ENCODE results near the gene PARD3B. TPM values are rescaled to one million over a fixed set of nuclear protein-coding genes. Genes with fewer than 3 reads are reported as not detected.
A peak's percentile ranks its signal among the peaks of the same experiment; 100 is the strongest.

Gene PARD3B
- total and polyA plus RNA-seq, 5 donors from 2014 or later, result 0.03 to 0.68 (median 0.08) TPM; not detected in 1

DNA sequence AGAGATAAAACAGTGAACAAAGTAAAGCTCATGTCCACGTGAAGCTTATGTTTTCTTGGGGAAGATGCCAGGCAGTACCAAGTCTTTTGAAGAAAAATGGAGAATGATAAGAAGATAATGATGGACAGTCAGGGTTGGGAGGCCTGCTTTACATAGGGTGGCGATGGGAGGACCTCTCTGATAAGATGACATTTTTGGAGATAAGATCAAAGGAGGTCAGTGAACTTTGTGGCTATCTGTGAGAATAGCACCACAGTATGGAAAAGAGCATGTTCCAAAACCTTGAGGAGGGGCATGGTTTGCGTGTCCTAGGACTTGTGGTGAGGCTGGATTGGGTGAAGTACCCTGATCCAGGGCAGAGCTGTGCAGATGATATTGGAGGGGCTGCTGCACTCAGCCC lies 675.3 kb downstream of the PARD3B start:
- no peaks in the 10 kb centered on the region for H3K27me3 Mint-ChIP-seq
- no peaks in the 10 kb centered on the region for H3K4me1 ChIP-seq (ENCODE audit: control insufficient read depth, insufficient read depth, low read length, poor library complexity, severe bottlenecking)
- ATAC-seq (ENCODE audit: low read depth in 2 of 2), result no peak

DNA sequence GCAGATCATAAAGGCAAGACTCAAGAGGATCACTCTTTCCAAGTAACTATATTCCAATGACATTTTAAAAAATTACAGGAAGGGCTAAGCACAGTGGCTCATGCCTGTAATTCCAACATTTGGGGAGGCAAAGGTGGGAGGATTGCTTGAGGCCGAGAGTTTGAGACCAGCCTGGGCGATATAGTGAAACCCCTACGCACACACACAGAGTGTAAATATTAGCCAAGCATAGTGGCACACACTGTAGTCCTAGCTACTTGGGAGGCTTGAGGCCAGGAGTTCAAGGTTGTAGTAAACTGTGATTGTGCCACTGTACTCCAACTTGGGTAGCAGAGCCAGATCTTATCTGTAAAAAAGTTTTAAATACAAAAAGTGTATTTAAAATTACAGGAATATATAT lies 686.8 kb downstream of the PARD3B start:
- ATAC-seq (ENCODE audit: low read depth in 2 of 2) (no peak), DNase-seq (no peak)
- H3K36me3 Mint-ChIP-seq, result no peaks in the 10 kb centered on the region
- H3K36me3 ChIP-seq (ENCODE audit: control insufficient read depth, insufficient read depth, low read length), result no peaks in the 10 kb centered on the region
- H3K27ac Mint-ChIP-seq, result no peak overlapping the region
- peaks cover 0 to 2% of the 10 kb centered on the region in 2 experiments for H3K9me3 ChIP-seq (ENCODE audit: control insufficient read depth in 2 of 2, low read length in 2 of 2)
- no peak overlapping the region for H3K4me3 ChIP-seq (ENCODE audit: low read depth, low read length)
- H3K9me3 Mint-ChIP-seq, result peaks cover 0 to 6% (median 0%) of the 10 kb centered on the region in 7 donors
- H3K27me3 ChIP-seq (ENCODE audit: control insufficient read depth, insufficient read depth, low read length), result no peaks in the 10 kb centered on the region
- no peak overlapping the region for H3K4me3 Mint-ChIP-seq
- no peaks in the 10 kb centered on the region for H3K4me1 ChIP-seq (ENCODE audit: control insufficient read depth, insufficient read depth, low read length, poor library complexity, severe bottlenecking)
- H3K27me3 Mint-ChIP-seq, result no peaks in the 10 kb centered on the region
- no peaks in the 10 kb centered on the region for H3K4me1 Mint-ChIP-seq
- no peak overlapping the region for H3K27ac ChIP-seq (ENCODE audit: insufficient read depth, low read length, poor library complexity, severe bottlenecking)

More for the DNA sequence above, 675.3 kb downstream of the PARD3B start:
- H3K27ac ChIP-seq (ENCODE audit: insufficient read depth, low read length, poor library complexity, severe bottlenecking), result no peak overlapping the region
- peaks cover 0 to 3% (median 0%) of the 10 kb centered on the region in 7 donors for H3K9me3 Mint-ChIP-seq
- no peak overlapping the region for H3K4me3 ChIP-seq (ENCODE audit: low read depth, low read length)
- H3K36me3 ChIP-seq (ENCODE audit: control insufficient read depth, insufficient read depth, low read length), result no peaks in the 10 kb centered on the region
- peak overlapping the region in 2 of 3 donors; percentile 1 for H3K27ac Mint-ChIP-seq
- no peak for DNase-seq
- H3K4me1 Mint-ChIP-seq, result peaks cover 0 to 2% (median 0%) of the 10 kb centered on the region in 4 donors
- no peaks in the 10 kb centered on the region for H3K36me3 Mint-ChIP-seq
- H3K9me3 ChIP-seq (ENCODE audit: control insufficient read depth in 2 of 2, low read length in 2 of 2), result no peaks in the 10 kb centered on the region
- no peaks in the 10 kb centered on the region for H3K27me3 ChIP-seq (ENCODE audit: control insufficient read depth, insufficient read depth, low read length)
- no peak overlapping the region for H3K4me3 Mint-ChIP-seq

DNA sequence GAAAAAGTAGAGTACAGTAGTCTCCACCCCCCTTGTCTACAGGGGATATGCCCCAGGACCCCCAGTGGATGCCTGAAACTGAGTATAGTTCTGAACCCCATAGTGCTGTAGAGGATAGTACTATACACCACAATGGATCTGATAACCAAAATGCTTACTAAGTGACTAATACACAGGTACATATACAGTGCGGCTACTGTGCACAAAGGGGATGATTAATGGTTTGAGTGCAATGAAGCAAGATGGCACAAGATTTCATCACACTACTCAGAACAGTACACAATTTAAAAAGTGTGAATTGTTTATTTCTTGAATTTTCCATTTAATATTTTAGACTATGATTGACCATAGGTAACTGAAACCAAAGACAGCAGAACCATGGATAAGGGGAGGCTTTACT lies 690.2 kb downstream of the PARD3B start:
- H3K9me3 Mint-ChIP-seq, result peaks cover 0 to 6% (median 0%) of the 10 kb centered on the region in 7 donors
- H3K27ac Mint-ChIP-seq, result no peak overlapping the region
- Histone ChIP-seq H3K36me3 (ENCODE audit: control insufficient read depth, insufficient read depth, low read length) (no peaks in the 10 kb centered on the region), H3K4me3 (ENCODE audit: low read depth, low read length) (no peak overlapping the region), H3K9me3 (ENCODE audit: control insufficient read depth in 2 of 2, low read length in 2 of 2) (no peaks in the 10 kb centered on the region), H3K27me3 (ENCODE audit: control insufficient read depth, insufficient read depth, low read length) (no peaks in the 10 kb centered on the region), H3K27ac (ENCODE audit: insufficient read depth, low read length, poor library complexity, severe bottlenecking) (no peak overlapping the region), H3K4me1 (ENCODE audit: control insufficient read depth, insufficient read depth, low read length, poor library complexity, severe bottlenecking) (no peaks in the 10 kb centered on the region)
- no peaks in the 10 kb centered on the region for H3K4me1 Mint-ChIP-seq
- no peaks in the 10 kb centered on the region for H3K36me3 Mint-ChIP-seq
- DNase-seq (no peak), ATAC-seq (ENCODE audit: low read depth in 2 of 2) (no peak)
- H3K27me3 Mint-ChIP-seq, result no peaks in the 10 kb centered on the region
- H3K4me3 Mint-ChIP-seq, result no peak overlapping the region

DNA sequence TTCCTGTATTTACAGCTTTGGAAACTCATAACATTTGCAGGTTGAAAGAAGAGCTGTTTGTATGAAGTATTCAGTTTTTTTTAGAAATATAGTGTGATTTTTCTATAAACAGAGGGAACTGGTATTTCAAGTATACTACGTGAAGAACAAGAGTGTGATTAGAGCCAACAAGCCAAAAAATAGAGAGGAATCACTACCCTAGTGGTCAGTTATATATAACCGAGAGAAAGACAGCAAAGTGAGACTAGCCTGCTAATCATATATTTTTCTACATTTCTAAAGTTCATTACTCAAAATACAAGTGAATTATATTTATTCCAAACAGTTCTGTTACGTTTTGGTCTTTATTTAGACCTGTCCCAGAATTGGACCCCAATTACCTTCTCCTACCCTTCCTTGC lies 692.2 kb downstream of the PARD3B start:
- no peak overlapping the region for H3K4me3 ChIP-seq (ENCODE audit: low read depth, low read length)
- H3K36me3 Mint-ChIP-seq, result no peaks in the 10 kb centered on the region
- H3K36me3 ChIP-seq (ENCODE audit: control insufficient read depth, insufficient read depth, low read length), result no peaks in the 10 kb centered on the region
- ATAC-seq (ENCODE audit: low read depth in 2 of 2) (no peak), DNase-seq (no peak)
- no peaks in the 10 kb centered on the region for H3K27me3 Mint-ChIP-seq
- H3K4me1 Mint-ChIP-seq, result no peaks in the 10 kb centered on the region
- no peak overlapping the region for H3K4me3 Mint-ChIP-seq
- H3K27me3 ChIP-seq (ENCODE audit: control insufficient read depth, insufficient read depth, low read length), result no peaks in the 10 kb centered on the region
- H3K27ac ChIP-seq (ENCODE audit: insufficient read depth, low read length, poor library complexity, severe bottlenecking), result no peak overlapping the region
- H3K4me1 ChIP-seq (ENCODE audit: control insufficient read depth, insufficient read depth, low read length, poor library complexity, severe bottlenecking), result no peaks in the 10 kb centered on the region
- no peaks in the 10 kb centered on the region for H3K9me3 ChIP-seq (ENCODE audit: control insufficient read depth in 2 of 2, low read length in 2 of 2)
- no peak overlapping the region for H3K27ac Mint-ChIP-seq
- H3K9me3 Mint-ChIP-seq, result peaks cover 0 to 2% (median 0%) of the 10 kb centered on the region in 7 donors

DNA sequence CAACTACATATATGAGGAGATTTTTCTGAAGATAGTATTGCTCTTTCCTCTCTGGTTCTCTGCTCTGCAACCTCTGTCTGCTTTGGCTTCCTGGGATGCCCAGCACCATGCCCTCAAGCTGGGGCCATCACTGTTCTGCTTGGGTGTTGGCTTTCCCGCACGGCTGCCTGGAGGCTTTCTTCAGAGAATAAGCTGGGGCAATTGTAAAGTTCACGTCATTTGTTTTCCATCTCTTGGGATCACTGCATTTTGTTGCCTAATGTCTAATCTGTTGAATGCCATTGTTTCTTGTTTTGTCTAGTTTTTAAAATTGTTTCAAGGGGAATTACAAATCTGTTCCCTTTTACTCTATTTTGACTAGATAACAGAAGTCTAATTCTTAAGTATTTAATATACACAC lies 699.7 kb downstream of the PARD3B start:
- H3K36me3 Mint-ChIP-seq, result no peaks in the 10 kb centered on the region
- peaks cover 0 to 3% (median 0%) of the 10 kb centered on the region in 7 donors for H3K9me3 Mint-ChIP-seq
- ATAC-seq (ENCODE audit: low read depth in 2 of 2) (no peak), DNase-seq (no peak)
- H3K27ac ChIP-seq (ENCODE audit: insufficient read depth, low read length, poor library complexity, severe bottlenecking), result no peak overlapping the region
- no peaks in the 10 kb centered on the region for H3K36me3 ChIP-seq (ENCODE audit: control insufficient read depth, insufficient read depth, low read length)
- no peaks in the 10 kb centered on the region for H3K4me1 Mint-ChIP-seq
- no peak overlapping the region for H3K4me3 Mint-ChIP-seq
- H3K27ac Mint-ChIP-seq, result peak overlapping the region in 1 of 3 donors; percentile 39
- H3K4me1 ChIP-seq (ENCODE audit: control insufficient read depth, insufficient read depth, low read length, poor library complexity, severe bottlenecking), result no peaks in the 10 kb centered on the region
- no peaks in the 10 kb centered on the region for H3K27me3 Mint-ChIP-seq
- H3K9me3 ChIP-seq (ENCODE audit: control insufficient read depth in 2 of 2, low read length in 2 of 2), result no peaks in the 10 kb centered on the region
- H3K27me3 ChIP-seq (ENCODE audit: control insufficient read depth, insufficient read depth, low read length), result no peaks in the 10 kb centered on the region
- no peak overlapping the region for H3K4me3 ChIP-seq (ENCODE audit: low read depth, low read length)

DNA sequence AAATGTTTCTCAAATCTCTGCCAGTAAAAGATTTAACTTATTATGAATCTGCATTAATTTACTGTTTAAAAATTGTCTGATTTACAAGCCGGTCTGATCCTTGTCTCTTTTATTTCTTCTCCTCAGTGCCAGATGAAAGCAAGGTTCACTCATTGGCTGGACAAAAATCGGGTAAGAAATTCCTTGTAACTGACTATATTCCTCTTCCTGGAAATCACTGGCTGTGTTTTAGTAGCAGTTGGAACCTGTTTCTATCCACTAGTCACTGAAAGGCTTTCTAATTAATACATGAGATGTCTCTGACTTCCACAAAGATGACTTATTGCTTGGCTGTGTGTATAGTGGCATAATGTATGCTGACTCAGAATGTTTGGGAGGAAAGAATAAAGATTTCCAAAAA lies 700.4 kb downstream of the PARD3B start:
- DNase-seq, result no peak
- no peaks in the 10 kb centered on the region for H3K27me3 Mint-ChIP-seq
- Histone ChIP-seq H3K36me3 (ENCODE audit: control insufficient read depth, insufficient read depth, low read length) (no peaks in the 10 kb centered on the region), H3K4me3 (ENCODE audit: low read depth, low read length) (no peak overlapping the region), H3K4me1 (ENCODE audit: control insufficient read depth, insufficient read depth, low read length, poor library complexity, severe bottlenecking) (no peaks in the 10 kb centered on the region), H3K9me3 (ENCODE audit: control insufficient read depth in 2 of 2, low read length in 2 of 2) (no peaks in the 10 kb centered on the region), H3K27ac (ENCODE audit: insufficient read depth, low read length, poor library complexity, severe bottlenecking) (no peak overlapping the region), H3K27me3 (ENCODE audit: control insufficient read depth, insufficient read depth, low read length) (no peaks in the 10 kb centered on the region)
- no peaks in the 10 kb centered on the region for H3K36me3 Mint-ChIP-seq
- no peak overlapping the region for H3K27ac Mint-ChIP-seq
- peaks cover 0 to 3% (median 0%) of the 10 kb centered on the region in 7 donors for H3K9me3 Mint-ChIP-seq
- H3K4me3 Mint-ChIP-seq, result no peak overlapping the region
- H3K4me1 Mint-ChIP-seq, result no peaks in the 10 kb centered on the region
- no peak for ATAC-seq (ENCODE audit: low read depth in 2 of 2)

DNA sequence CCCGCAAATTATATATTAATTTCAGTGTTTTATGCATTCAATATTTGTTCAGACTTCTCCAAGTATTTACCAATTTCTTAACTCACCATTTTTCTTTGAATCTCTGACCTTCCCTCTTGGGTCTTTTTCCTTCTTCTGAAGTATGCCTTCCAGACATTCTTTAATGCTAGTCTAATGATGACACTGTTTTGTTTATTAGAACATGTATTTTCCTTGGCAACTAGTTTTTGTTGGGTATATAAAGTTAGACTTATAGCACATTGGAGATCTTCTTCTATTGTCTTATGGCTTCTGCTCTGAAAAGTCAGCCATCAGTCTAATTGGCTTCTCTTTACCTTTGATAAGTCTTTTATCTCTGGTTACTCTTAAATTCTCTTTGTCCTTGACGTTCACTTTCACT lies 713.8 kb downstream of the PARD3B start:
- Histone ChIP-seq H3K27me3 (ENCODE audit: control insufficient read depth, insufficient read depth, low read length) (peaks cover 1% of the 10 kb centered on the region), H3K36me3 (ENCODE audit: control insufficient read depth, insufficient read depth, low read length) (no peaks in the 10 kb centered on the region), H3K4me1 (ENCODE audit: control insufficient read depth, insufficient read depth, low read length, poor library complexity, severe bottlenecking) (no peaks in the 10 kb centered on the region), H3K9me3 (ENCODE audit: control insufficient read depth in 2 of 2, low read length in 2 of 2) (no peaks in the 10 kb centered on the region), H3K4me3 (ENCODE audit: low read depth, low read length) (no peak overlapping the region), H3K27ac (ENCODE audit: insufficient read depth, low read length, poor library complexity, severe bottlenecking) (no peak overlapping the region)
- H3K4me3 Mint-ChIP-seq, result no peak overlapping the region
- H3K4me1 Mint-ChIP-seq, result no peaks in the 10 kb centered on the region
- H3K27ac Mint-ChIP-seq, result no peak overlapping the region
- no peak for ATAC-seq (ENCODE audit: low read depth in 2 of 2)
- peaks cover 6% of the 10 kb centered on the region for H3K27me3 Mint-ChIP-seq
- peaks cover 3% of the 10 kb centered on the region for H3K36me3 Mint-ChIP-seq
- DNase-seq, result no peak
- H3K9me3 Mint-ChIP-seq, result peaks cover 0 to 2% (median 0%) of the 10 kb centered on the region in 7 donors

DNA sequence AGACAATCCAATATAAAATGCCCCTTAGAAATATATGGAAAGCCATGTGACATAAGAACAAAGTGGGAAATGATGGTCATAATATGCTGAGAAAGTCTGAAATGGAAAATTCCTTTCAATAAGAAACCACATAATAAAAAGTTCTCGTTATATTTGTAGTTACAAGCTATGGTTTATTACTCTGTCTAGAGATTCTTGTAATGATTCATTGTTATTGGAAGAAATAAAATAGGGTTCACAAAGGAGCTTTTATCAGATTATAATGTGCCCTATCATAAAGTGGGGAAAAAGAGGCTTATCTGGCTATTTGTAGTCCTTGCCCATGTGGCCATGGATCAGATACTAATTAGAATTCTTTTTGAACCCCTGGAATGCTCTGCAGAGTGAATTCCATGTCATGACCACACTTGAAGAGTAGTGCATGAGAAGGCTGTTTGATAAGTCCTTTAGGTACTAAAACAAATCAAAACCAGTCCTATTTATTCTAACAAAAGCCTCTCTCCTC lies 716.3 kb downstream of the PARD3B start:
- Mint-ChIP-seq H3K27ac (no peak overlapping the region), H3K36me3 (peaks cover 3% of the 10 kb centered on the region), H3K9me3 (peaks cover 0 to 2% (median 0%) of the 10 kb centered on the region in 7 donors), H3K4me3 (no peak overlapping the region), H3K27me3 (peaks cover 6% of the 10 kb centered on the region), H3K4me1 (no peaks in the 10 kb centered on the region)
- DNase-seq (no peak), ATAC-seq (ENCODE audit: low read depth in 2 of 2) (no peak)
- H3K4me1 ChIP-seq (ENCODE audit: control insufficient read depth, insufficient read depth, low read length, poor library complexity, severe bottlenecking), result no peaks in the 10 kb centered on the region
- no peak overlapping the region for H3K4me3 ChIP-seq (ENCODE audit: low read depth, low read length)
- H3K27ac ChIP-seq (ENCODE audit: insufficient read depth, low read length, poor library complexity, severe bottlenecking), result no peak overlapping the region
- H3K27me3 ChIP-seq (ENCODE audit: control insufficient read depth, insufficient read depth, low read length), result no peaks in the 10 kb centered on the region
- H3K36me3 ChIP-seq (ENCODE audit: control insufficient read depth, insufficient read depth, low read length), result no peaks in the 10 kb centered on the region
- H3K9me3 ChIP-seq (ENCODE audit: control insufficient read depth in 2 of 2, low read length in 2 of 2), result no peaks in the 10 kb centered on the region

Data from CD4-positive, CD25-positive, alpha-beta regulatory T cell (primary cell).